ENCODE measurements around the gene RRBP1.
A peak's percentile ranks its signal among the peaks of the same experiment; 100 is the strongest.

The RRBP1 gene, protein sequence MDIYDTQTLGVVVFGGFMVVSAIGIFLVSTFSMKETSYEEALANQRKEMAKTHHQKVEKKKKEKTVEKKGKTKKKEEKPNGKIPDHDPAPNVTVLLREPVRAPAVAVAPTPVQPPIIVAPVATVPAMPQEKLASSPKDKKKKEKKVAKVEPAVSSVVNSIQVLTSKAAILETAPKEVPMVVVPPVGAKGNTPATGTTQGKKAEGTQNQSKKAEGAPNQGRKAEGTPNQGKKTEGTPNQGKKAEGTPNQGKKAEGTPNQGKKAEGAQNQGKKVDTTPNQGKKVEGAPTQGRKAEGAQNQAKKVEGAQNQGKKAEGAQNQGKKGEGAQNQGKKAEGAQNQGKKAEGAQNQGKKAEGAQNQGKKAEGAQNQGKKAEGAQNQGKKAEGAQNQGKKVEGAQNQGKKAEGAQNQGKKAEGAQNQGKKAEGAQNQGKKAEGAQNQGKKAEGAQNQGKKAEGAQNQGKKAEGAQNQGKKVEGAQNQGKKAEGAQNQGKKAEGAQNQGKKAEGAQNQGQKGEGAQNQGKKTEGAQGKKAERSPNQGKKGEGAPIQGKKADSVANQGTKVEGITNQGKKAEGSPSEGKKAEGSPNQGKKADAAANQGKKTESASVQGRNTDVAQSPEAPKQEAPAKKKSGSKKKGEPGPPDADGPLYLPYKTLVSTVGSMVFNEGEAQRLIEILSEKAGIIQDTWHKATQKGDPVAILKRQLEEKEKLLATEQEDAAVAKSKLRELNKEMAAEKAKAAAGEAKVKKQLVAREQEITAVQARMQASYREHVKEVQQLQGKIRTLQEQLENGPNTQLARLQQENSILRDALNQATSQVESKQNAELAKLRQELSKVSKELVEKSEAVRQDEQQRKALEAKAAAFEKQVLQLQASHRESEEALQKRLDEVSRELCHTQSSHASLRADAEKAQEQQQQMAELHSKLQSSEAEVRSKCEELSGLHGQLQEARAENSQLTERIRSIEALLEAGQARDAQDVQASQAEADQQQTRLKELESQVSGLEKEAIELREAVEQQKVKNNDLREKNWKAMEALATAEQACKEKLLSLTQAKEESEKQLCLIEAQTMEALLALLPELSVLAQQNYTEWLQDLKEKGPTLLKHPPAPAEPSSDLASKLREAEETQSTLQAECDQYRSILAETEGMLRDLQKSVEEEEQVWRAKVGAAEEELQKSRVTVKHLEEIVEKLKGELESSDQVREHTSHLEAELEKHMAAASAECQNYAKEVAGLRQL (N-terminal part only)

DNA sequence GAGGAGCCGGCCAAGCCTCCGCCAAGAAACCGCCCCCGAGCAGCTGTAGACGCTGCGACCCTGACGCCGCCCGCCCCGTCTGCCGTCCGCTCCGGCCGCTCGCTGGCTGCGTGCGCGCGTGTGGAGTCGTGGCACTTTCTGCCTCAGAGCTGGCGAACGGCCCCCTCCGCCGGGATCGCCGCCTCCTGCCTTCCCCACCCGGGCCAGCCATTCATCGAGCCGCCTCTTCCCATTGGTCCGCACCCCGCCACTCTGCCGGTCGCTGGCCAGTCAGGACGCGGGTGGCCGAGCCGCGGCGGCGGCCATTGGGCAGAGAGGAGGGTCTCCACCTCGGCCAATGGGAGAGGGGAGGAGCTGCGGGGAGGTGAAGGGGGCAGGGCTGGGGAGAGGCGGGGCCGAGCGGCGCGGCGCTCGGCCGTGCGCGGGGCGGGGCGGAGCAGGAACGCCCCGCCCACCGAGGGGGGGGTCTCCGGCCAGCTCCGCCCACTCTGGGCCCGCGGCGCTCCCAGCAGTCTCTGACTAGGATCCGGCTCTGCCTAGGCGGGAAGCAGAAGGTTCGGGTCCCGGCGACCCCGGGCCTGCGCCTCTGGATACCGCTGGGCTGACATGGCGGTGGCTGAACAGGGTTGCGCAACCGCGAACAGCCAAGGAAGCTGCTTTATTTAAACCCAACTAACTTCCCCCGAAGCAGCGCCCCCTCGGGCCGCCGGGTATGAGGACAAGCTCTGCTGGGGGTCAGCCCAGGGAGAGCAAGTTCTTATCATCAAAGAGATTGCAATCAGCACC lies at the start of gene RRBP1:
Gene RRBP1 (minus strand): TSS at position 140 of the 786 bp plus-strand sequence. CDS start 21,735 bp downstream, outside the sequence.
- DNase-seq (ENCODE audit: low read depth in 2 of 2) = peak; percentile 96 to 98

DNA sequence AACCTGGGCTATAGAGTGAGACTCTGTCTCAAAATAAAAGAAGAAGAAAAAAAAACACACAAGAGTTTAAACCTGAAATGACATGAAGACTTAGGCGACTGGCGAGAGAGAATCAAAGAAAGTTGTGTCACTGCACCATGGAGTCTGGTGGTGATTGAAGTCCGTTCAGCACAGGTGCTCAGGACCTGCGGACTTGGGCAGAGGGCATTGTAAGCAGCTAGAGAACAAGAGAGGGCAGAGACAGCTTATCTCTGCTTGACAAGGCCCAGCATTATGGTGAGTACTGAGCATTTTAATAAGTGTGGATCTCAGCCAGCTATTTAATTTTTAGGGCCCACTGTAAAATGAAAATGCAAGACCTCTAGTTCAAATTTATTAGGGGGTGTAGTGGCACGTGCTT lies 49.2 kb upstream of the RRBP1 start:
- no peak for DNase-seq (ENCODE audit: low read depth in 2 of 2)

DNA sequence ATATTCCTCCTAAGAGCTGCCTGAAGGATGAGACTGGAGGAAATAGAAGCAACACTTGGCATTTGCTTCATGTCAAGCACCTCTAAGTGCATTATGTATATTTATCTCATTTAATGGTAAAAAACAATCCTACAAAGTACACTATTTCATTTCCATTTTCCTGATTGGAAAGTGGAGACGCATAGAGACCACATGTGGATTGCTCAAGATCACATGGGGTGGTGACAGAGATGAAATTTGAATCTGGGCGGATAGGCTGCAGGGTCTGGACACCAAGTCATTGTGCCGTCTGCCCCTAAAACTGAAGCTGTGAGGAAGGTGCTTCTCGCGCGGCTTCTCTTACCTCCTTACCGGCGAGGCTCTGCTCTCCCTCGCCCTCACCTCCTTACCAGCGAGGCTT lies 48.0 kb upstream of the RRBP1 start:
- no peak for DNase-seq (ENCODE audit: low read depth in 2 of 2)

DNA sequence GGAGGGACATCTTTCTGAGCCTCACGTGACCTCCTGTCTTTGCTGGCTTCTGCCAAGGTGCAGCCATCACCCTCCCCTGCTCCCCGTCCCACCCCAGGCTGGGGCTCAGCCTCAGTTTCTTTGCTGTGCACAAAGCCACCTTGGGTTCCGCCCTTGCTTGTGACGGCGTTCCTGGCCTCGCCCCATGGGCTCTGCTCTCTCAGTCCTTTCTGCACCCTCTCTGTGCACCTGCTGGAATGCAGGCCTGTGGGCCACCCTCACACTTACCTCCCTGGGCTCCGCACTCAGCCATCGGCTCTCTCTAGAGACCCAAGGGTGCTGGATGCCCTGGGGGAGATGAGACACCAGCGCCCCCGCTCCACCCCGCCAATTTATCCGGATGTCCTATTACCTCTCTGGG lies 46.0 kb upstream of the RRBP1 start:
- no peak for DNase-seq (ENCODE audit: low read depth in 2 of 2)

DNA sequence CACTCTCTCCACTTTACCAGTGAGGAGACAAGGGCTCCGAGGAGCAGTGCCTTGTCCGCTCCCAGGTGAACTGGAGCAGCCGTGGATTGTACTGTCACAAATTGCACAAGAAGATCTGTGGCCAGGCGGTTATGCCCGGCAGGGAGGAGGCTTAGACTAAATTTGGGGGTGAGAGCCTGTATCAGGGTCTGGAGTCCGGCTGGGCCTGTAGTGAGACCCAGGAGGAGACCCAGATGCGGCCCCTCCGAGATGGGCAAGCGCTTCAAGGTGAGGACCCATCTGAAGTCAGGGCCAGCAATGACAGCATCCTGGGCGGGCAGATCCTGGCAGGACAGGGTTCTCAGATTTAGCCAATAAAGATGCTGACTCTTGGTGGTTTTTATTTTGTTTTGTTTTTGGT lies 45.3 kb upstream of the RRBP1 start:
- DNase-seq (ENCODE audit: low read depth in 2 of 2) = no peak

DNA sequence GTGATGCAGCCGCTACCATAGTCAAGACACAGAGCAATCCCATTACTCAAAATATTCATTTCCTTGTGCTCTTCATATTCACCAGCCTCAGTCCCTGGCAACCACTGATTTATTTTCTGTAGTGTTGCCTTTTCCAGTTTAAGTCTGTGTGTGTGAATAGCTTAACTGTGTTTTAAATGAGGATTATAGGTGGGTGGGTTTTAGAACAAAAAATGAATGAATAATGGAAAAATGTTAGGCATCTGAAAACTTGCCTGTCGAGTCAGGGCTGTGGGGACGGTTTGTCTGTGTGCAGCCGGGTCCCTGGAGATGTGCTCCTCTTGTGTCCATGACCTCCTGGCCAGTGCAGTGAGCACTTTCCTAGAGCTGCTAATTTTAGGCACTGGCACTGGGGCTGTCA lies 44.9 kb upstream of the RRBP1 start:
- no peak for DNase-seq (ENCODE audit: low read depth in 2 of 2)

DNA sequence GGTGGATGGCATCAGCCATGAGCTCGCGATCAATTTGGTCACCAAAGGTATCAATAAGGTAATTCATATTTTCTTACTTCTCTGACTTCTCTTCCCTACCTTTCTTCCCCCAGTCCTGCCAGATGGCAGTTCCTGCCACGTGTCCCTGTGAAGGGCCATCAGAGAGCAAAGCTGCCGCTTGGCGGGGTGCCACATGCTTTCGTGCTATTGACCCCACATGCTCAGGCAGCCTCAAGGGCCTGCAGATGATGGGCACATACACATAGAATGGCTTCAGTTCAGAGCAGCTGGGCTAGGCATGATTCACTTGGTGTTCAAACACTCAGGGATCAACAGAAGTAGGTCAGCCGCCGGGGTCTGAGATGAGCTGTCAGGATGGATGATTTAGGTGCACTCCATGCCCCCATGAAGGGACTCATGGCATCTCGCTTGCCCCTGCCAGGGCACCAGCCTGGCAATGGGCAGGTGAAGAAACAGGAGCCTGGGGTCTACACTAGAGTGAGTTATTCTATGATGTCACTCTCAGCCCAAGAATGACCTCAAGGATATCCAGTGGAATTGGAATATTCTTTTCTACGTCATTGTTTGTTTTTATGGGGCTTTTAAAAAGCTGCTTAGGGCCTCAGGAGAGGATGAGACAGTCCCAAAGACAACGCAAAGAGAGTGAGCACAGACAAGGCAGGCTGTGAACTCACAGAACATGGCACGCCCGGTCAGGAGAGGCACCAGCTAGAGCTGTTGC lies 43.2 kb upstream of the RRBP1 start:
- no peak for DNase-seq (ENCODE audit: low read depth in 2 of 2)

DNA sequence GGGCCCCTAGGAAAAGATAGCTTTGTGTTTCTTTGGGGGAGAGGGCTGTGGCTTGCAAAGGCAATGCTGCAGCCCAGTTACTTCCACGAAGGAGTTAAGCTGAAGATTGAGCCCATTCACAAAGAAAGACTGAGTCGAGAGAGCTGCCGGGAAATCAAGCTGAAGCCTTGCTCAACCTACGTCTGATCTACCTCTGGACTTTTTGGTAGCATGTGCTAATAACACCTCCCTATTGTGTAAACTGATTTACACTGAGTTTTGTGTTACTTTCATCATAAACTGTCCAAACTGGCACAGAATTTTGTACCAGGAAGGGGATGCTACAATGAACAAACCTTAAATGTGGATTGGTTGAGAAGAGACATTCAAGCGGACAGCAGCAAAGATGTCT lies 41.3 kb upstream of the RRBP1 start:
- no peak for DNase-seq (ENCODE audit: low read depth in 2 of 2)

DNA sequence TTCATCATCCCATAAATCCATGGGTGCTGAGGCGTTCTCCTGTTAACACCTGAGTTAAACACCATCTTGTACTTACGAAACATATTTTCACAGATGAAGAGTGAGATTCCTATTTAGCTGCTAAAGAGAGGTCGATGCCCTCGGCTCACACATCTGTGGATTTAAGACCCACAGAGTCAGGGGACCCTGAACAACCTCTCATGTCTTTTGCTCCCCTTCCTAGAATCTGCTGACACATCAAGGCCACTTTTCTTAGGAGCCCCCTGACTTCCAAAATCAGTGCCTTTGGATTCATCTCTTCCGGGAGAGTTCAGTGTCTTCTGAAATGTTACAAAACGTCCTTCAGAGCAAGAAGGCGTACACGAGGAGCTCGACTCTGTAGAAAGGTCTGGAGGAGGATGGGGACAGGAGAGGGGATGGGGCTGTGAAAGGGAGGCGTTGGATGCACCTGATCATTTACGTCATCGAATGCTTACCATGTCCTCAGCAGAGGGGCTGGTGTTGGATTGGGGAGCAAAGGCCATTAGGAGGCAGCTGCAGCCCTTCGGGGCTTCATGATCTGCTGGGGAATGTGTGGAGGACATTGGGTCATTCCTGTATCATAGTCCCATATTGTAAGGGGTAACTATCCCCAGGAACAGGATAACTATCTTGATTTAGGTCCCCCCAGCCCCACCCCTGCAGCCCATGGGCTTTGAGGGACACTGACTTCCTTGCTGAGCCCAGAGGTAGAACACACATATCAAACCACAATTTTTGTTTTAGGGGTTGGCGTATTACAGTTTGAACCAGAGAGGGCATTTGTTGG lies 40.7 kb upstream of the RRBP1 start:
- DNase-seq (ENCODE audit: low read depth in 2 of 2) = no peak

DNA sequence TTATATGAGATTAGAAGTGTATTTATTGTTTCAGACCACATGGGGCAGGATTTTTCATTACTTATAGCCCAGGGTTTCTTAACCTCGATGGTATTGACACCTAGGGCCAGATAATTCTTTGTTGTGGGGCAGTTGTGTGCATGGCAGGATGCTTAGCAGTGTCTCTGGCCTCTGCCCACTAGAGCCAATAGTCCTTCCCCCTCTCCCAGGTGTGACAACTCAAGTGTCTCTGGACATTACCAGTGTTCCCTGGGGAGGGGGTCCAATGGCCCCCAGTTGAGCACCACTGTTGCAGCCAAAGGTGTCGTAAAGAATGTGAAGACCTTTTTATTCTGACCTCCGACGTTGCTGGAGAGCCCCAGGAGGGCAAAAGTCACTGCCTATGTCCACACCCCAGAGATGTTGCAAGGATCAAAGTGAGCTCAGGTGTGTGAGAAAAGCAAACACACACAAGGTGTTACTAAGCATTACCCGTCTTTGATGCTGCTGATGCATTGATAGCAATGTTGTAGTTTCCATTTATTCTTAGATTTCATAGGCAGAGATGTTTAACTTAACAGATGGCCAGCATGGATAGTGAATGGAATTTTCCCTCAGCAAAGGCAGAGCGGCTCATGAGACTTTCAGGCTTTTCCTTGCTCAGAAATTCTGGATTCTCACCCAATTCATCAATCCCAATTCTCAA lies 39.9 kb upstream of the RRBP1 start:
- DNase-seq (ENCODE audit: low read depth in 2 of 2) = no peak

DNA sequence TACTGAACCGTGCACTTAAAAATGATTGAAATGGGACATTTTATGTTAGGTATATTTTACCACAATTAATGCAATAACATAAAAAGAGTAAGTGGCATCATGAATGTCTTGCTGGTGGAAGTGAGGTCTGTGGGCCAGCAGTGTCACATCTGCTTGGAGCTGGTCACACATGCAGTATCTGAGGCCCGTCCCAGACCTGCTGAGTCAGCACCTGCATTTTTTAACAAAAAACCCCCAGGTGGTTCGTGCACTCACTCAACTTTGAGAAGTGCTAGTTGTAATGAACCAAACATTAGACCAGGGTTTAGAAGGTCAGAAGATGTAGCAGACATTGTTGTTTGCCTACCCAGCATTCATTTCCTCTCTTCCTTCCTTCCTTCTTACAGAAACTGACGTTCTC lies 38.7 kb upstream of the RRBP1 start:
- no peak for DNase-seq (ENCODE audit: low read depth in 2 of 2)

DNA sequence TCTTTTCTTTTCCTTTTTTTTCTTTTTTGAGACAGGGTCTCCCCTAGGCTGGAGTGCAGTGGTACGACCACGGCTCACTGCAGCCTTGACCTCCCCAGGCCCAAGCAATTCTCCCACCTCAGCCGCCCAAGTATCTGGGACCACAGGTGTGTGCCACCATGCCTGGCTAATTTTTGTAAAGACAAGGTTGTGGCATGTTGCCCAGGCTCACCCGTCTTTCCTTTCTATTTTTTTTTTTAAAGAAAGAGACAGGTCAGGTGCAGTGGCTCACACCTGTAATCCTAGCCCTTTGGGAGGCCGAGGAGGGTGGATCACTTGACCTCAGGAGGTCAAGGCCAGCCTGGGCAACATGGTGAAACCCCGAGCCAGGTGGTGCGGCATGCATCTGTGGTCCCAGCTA lies 34.3 kb upstream of the RRBP1 start:
- DNase-seq (ENCODE audit: low read depth in 2 of 2) = no peak

DNA sequence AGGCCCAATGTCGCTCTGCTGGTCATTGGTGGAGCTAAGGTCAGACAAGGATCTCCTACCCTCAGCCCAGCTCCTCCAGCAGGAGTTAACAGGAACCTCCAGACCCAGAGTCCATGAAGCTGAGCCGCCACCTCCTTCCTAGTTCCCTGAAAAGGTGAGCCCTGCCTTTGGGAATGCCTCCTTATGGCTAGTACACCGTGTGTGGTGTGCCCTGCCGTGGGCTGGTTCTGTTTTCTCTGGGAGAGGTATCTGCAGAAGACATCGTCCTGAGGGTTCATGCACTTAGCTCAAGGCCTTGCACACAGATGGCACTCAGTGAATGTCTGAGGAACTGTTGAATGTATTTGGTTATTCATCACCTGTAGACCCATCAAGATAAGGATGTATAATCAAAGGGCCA lies 33.0 kb upstream of the RRBP1 start:
- no peak for DNase-seq (ENCODE audit: low read depth in 2 of 2)

DNA sequence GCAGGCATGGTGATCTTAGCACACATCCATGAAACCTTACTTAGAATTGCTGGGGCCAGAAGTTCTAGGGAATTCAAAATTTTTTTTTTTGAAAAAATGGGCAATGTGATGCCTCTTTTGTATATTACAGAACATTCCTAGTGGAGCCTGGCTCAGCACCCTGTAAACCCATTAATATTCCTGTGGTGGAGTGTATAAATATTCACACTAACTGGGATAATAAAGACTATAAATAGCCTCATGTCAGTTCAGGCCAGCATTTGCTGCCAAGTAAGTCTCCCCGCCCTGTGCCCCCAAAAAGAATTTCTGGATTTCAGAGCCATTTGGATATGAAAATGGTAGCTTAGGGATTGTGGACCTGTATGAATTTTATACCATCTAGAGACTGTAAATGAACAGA lies 32.6 kb upstream of the RRBP1 start:
- no peak for DNase-seq (ENCODE audit: low read depth in 2 of 2)

DNA sequence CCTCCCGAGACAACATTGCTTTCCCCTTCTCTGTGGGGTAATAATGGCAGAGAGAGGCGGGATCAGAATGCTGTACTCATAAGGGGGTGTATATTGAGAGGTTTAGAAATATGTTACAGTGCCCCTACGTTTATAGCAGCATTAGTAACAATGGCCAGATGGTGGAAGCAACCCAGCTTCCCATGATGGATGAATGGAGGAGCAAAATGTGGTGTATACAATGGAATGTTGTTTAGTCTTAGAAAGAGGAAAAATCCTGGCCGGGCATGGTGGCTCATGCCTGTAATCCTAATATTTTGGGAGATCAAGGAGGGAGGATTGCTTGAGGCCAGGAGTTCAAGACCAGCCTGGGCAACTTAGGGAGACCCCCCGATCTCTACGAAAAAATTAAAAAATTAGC lies 30.7 kb upstream of the RRBP1 start:
- no peak for DNase-seq (ENCODE audit: low read depth in 2 of 2)

DNA sequence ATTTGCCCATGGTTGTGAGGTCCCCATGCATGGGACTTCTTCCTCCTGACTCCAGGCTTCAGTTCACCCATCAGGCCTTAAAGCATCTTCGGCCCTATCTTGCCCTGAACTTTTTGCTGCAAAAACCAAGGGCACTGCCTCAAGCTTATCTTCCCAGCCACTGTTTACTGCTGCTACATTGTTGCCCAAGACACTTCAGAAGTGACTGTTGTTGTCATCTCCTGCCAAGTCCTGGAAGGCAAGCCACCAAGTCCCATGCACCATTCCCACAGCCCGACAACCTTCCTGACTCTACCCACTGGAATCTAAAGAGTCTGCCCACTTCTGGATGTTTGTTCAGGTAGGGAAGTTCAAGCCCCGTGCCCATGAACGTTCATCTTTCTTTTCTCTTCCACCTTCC lies 30.2 kb upstream of the RRBP1 start:
- DNase-seq (ENCODE audit: low read depth in 2 of 2) = no peak

DNA sequence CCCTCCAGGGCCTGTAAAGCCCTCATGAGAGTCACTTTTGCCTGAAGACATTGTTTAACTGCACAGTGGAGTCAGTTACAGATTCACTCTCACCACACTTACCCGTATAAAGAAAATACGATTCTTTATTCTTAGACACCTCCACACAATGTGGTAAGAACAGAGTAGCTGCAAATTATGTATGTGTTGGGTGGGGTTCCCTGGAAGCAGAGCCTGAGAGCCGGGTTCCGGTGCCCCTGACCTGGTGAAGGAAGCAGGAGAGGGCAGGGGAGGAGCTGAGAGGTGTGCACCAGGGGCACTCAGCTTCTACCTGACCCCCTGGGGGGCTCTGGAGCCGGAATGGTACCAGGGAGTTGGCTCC lies 29.2 kb upstream of the RRBP1 start:
- DNase-seq (ENCODE audit: low read depth in 2 of 2) = no peak

DNA sequence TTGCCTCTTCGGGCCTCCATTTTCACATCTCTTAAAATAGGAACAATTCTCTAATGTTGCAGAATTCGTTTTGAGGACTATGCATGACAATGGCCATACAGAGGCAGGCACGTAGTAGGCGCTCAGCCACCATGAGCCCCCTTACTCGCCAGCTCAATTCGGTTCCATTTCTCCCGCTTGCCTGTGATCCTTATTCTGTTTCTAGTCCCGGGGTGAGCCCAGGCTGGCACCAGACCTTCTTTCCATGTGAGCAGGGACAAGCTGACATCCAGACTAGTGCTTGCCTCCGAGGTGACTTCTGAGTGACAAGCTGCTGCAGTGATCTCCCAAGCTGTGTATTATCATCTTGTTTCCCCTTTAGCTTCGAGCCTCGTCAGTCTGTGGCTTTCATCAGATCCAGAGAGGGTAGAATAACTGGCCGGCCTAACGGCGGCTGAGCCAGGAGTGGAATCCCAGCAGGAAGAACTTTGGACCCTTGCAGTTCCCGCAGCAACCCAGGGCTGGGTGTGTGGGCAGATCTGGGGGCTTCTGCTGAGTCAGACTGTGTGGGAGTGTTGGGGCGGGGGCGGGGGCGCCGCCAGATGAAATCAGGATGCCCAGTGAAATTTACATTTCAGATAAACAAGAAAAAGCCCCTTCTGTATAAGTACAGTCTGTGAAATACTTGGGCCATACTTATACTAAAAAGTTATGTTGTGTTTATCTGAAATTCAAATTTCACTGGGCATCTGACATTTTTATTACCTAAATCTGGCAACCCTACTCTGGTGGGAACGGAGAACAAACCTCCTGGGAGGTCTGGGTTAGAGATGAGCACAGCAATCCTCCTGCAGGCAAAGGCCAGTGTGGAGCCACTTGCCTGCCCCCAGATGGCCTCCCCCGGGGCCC lies 28.6 kb upstream of the RRBP1 start:
- no peak for DNase-seq (ENCODE audit: low read depth in 2 of 2)
